ENCODE data around the gene CD180. TPM values are rescaled to one million over a fixed set of nuclear protein-coding genes. Genes with fewer than 3 reads are reported as not detected.
A peak's percentile ranks its signal among the peaks of the same experiment; 100 is the strongest.

The CD180 gene
- 0.66 TPM for total RNA-seq
- polyA plus RNA-seq (ENCODE audit: insufficient read depth in 1 of 8, insufficient read length in 8 of 8, low replicate concordance in 1 of 8), result 1 to 10 TPM in 2 of 8 donors, under 1 TPM in 6; 0.76 to 1.7 (median 0.88) TPM
- long read RNA-seq, donor 1, result 0 reads
- long read RNA-seq, donor 2, result 0 reads
- long read RNA-seq, donor 3, full-length matches to known transcripts, result 1 of 1 reads
- long read RNA-seq, donor 3, partial matches to known transcripts, result 0 of 1 reads
- long read RNA-seq, donor 3, other reads (novel, unspliced or antisense), result 0 of 1 reads
- long read RNA-seq, donor 4, full-length matches to known transcripts, result 3 of 3 reads
- long read RNA-seq, donor 4, partial matches to known transcripts, result 0 of 3 reads
- long read RNA-seq, donor 4, other reads (novel, unspliced or antisense), result 0 of 3 reads
- long read RNA-seq, donor 5, full-length matches to known transcripts, result 2 of 2 reads
- long read RNA-seq, donor 5, partial matches to known transcripts, result 0 of 2 reads
- long read RNA-seq, donor 5, other reads (novel, unspliced or antisense), result 0 of 2 reads
- long read RNA-seq, donor 6, result 0 reads
- long read RNA-seq, donor 7, partial matches to known transcripts, result 0 of 1 reads
- long read RNA-seq, donor 7, other reads (novel, unspliced or antisense), result 0 of 1 reads
- long read RNA-seq, donor 8, result 0 reads
- long read RNA-seq, donor 9, result 0 reads
- long read RNA-seq, donor 10, full-length matches to known transcripts, result 2 of 2 reads
- long read RNA-seq, donor 10, partial matches to known transcripts, result 0 of 2 reads
- long read RNA-seq, donor 10, other reads (novel, unspliced or antisense), result 0 of 2 reads
- long read RNA-seq, donor 11, full-length matches to known transcripts, result 1 of 1 reads
- long read RNA-seq, donor 11, partial matches to known transcripts, result 0 of 1 reads
- long read RNA-seq, donor 11, other reads (novel, unspliced or antisense), result 0 of 1 reads

DNA sequence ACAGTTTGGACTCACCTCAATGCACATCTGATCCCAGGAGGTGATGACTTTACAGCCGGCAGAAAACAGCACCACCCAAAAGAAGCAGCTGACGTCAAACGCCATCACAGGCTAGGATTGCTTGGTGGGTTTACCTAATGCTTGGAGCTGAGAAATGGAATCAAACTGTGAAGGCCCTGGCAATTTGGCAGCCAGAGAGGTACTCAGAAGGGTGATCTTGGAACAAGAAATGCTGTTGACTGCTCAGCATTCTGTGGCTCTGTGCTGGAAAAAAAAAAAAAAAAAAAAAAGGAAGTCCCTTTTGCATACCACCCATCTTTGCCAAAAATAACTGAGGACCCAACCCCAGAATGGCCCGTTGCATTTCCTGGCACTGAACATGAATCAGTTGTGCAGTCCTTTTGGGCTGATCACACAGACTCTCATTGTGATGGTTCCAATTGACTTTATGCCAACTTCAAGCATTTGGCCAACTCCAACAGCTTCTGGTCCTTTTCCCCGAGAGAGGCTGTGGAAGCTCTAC, at the start of gene CD180:
Gene CD180, minus strand, starts transcription at position 263 of the 523 bp plus-strand sequence. Its CDS starts 158 bp downstream, at position 105.
- H3K4me3 ChIP-seq (ENCODE audit: low read length), result no peak within 1 kb of the TSS

DNA sequence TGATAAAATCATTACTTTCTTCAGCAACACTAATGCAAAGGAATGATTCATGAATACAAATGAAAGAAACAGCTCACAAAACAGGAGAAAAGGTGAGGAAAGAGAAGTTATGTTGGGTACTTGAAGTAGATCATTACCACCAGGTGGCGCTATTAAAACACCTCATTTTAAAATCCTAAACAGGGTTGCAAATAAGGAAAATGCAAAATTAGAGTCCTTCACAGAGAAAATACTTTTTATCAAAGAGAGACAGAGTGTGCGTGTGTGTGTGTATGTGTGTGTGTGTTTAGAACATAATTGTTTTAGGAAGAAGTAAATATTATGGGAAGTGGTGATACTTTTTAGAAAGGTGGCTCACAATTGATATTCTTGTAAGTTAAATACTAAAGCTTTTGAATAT, 49.5 kb upstream of the CD180 start:
- Histone ChIP-seq H3K27ac (ENCODE audit: low read length) (no peak overlapping the region), H3K27me3 (ENCODE audit: control insufficient read depth, insufficient read depth, low read length) (no peaks in the 10 kb centered on the region)
- WGBS (ENCODE audit: insufficient coverage), result no CpG with 5 or more reads among the region's 2 CpGs

More for the DNA sequence above, at the start of gene CD180:
- 33% methylated on average over 2 of the region's 5 CpGs for WGBS (ENCODE audit: insufficient coverage)
- no peak within 1 kb of the TSS for H3K27ac ChIP-seq (ENCODE audit: low read length)
- H3K4me1 ChIP-seq (ENCODE audit: control insufficient read depth, insufficient read depth, low read length), result peaks cover 19% of the 10 kb centered on the region
- H3K9me3 ChIP-seq (replicated peaks; ENCODE audit: control insufficient read depth, low read depth, low read length), result peaks cover 2% of the 10 kb centered on the region
- H3K27me3 ChIP-seq (ENCODE audit: control insufficient read depth, insufficient read depth, low read length), result no peaks in the 10 kb centered on the region
- peak; percentile 71 for DNase-seq
- H3K36me3 ChIP-seq (ENCODE audit: control insufficient read depth, insufficient read depth, low read length), result no peaks in the 10 kb centered on the region

DNA sequence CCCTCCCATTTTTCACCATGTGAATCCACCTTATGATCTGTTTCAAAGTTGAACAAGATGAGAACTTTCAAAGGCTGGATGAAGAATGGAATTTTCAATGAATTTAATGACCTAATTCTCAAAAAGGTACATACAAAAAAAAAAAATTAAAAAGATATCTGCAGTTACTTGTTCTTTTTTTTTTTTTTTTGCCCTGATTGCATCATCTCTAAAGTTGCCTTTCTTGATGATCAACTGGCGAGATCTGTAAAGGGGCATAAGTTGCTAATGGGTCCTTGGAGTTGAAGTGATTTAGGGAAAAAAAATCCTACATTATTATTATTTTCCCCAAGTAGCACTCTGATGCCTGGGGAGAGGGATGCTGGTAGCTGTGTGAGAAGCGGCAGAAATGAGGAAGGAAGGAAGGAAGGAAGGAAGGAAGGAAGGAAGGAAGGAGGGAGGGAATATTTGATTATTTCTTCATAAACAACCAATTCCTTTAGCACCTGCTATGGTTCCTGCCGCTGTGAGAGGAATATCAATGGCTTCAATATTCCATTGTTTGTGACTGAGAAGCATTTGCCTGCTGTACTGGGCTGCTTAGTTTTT, 48.8 kb upstream of the CD180 start:
- Histone ChIP-seq H3K27me3 (ENCODE audit: control insufficient read depth, insufficient read depth, low read length) (no peaks in the 10 kb centered on the region), H3K36me3 (ENCODE audit: control insufficient read depth, insufficient read depth, low read length) (no peaks in the 10 kb centered on the region), H3K4me3 (ENCODE audit: low read length) (no peak overlapping the region), H3K4me1 (ENCODE audit: control insufficient read depth, insufficient read depth, low read length) (peaks cover 23% of the 10 kb centered on the region), H3K9me3 (replicated peaks; ENCODE audit: control insufficient read depth, low read depth, low read length) (no peaks in the 10 kb centered on the region), H3K27ac (ENCODE audit: low read length) (no peak overlapping the region)
- DNase-seq, result no peak
- no CpG with 5 or more reads among the region's 3 CpGs for WGBS (ENCODE audit: insufficient coverage)

More for the DNA sequence above, 49.5 kb upstream of the CD180 start:
- Histone ChIP-seq H3K4me3 (ENCODE audit: low read length) (no peak overlapping the region), H3K36me3 (ENCODE audit: control insufficient read depth, insufficient read depth, low read length) (no peaks in the 10 kb centered on the region), H3K4me1 (ENCODE audit: control insufficient read depth, insufficient read depth, low read length) (peaks cover 23% of the 10 kb centered on the region), H3K9me3 (replicated peaks; ENCODE audit: control insufficient read depth, low read depth, low read length) (no peaks in the 10 kb centered on the region)
- DNase-seq, result peak; percentile 91

DNA sequence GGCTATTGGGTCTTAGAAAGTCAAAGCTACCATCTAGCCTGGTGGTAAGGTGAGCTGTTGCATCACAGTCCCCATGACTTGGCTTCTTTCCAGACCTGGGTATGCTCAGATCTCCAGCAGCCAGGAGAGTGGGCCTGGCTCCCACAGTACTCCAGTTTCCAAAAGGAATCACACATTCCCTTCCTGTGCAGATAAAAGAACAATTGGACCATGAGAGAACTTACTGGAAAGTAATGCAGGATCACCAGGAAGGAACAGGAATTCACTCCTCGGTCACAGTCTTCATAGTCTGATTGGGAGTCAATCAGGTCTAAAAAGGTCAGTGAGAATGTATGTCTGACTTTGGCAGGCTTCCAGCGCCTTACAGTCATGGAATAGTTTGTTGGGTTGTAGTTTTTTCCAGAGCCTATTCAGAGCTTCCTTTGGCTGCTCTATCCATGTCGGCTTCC, 47.8 kb upstream of the CD180 start:
- WGBS (ENCODE audit: insufficient coverage), result 63% methylated on average over 1 of the region's 3 CpGs
- Histone ChIP-seq H3K9me3 (replicated peaks; ENCODE audit: control insufficient read depth, low read depth, low read length) (no peaks in the 10 kb centered on the region), H3K4me3 (ENCODE audit: low read length) (no peak overlapping the region), H3K36me3 (ENCODE audit: control insufficient read depth, insufficient read depth, low read length) (no peaks in the 10 kb centered on the region), H3K27ac (ENCODE audit: low read length) (peak overlapping the region; percentile 32), H3K4me1 (ENCODE audit: control insufficient read depth, insufficient read depth, low read length) (peaks cover 23% of the 10 kb centered on the region), H3K27me3 (ENCODE audit: control insufficient read depth, insufficient read depth, low read length) (no peaks in the 10 kb centered on the region)
- DNase-seq, result peak; percentile 65

DNA sequence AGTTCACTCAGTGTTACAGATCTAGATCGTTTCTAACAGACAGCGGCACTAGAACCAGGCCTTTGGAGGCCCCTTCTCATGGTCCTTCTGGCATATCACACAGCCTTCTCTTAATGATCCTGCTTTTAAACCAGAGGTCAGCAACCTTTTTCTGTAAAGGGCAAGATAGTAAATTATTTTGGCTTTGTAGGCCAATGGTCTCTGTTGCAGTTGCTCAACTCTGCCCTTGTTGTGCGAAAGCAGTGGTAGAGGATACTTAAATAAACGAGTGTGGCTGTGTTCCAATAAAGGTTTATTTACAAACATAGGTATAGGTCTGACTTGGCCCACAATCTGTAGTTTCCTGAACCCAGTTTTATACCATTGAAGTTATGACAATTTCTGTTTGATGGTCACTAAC, 47.3 kb upstream of the CD180 start:
- 100% methylated on average over 3 of the region's 4 CpGs for WGBS (ENCODE audit: insufficient coverage)
- Histone ChIP-seq H3K27ac (ENCODE audit: low read length) (peak overlapping the region; percentile 32), H3K4me1 (ENCODE audit: control insufficient read depth, insufficient read depth, low read length) (peaks cover 21% of the 10 kb centered on the region), H3K36me3 (ENCODE audit: control insufficient read depth, insufficient read depth, low read length) (no peaks in the 10 kb centered on the region), H3K4me3 (ENCODE audit: low read length) (no peak overlapping the region), H3K9me3 (replicated peaks; ENCODE audit: control insufficient read depth, low read depth, low read length) (no peaks in the 10 kb centered on the region), H3K27me3 (ENCODE audit: control insufficient read depth, insufficient read depth, low read length) (no peaks in the 10 kb centered on the region)
- no peak for DNase-seq

DNA sequence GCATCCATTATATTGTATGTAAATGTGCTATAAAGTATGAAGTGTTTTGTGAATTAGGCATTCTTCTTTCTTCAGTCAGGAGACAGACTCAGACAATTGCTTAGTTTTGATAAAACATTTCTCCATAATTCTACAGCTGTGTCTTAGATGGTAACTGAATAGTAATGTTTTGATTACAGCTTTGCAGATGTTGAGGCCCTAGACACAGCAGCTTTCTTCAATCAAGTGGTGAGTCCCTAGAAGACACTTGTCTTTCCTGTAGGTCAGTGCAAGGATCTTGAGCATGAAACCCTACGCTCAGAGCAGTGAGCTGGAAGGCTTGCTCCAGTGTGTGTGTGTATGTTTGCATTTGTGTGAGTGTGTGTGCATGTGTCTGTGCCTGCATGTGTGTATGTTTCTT, 46.8 kb upstream of the CD180 start:
- Histone ChIP-seq H3K27ac (ENCODE audit: low read length) (no peak overlapping the region), H3K4me3 (ENCODE audit: low read length) (no peak overlapping the region), H3K4me1 (ENCODE audit: control insufficient read depth, insufficient read depth, low read length) (peaks cover 16% of the 10 kb centered on the region), H3K9me3 (replicated peaks; ENCODE audit: control insufficient read depth, low read depth, low read length) (no peaks in the 10 kb centered on the region), H3K27me3 (ENCODE audit: control insufficient read depth, insufficient read depth, low read length) (no peaks in the 10 kb centered on the region), H3K36me3 (ENCODE audit: control insufficient read depth, insufficient read depth, low read length) (no peaks in the 10 kb centered on the region)
- peak; percentile 59 for DNase-seq
- WGBS (ENCODE audit: insufficient coverage), result no CpG with 5 or more reads among the region's 1 CpG

DNA sequence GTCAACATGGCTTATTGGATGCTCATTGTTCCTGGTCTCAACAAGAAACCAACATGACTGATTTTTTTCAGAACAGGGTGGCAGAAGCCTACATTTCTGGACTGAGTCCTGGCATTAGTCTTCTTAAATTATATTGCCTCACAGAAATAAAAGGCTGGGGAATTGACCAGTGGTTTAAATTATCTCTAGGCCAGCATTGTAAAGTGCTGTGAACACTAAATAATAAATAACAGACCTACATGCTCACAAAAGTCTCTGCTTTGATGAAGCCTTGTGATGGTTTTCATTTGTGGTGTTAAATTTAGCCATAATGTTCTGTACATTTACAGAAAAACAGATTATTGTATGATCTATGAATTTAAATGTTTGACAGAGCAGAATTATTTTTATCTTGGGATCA, 44.7 kb upstream of the CD180 start:
- H3K9me3 ChIP-seq (replicated peaks; ENCODE audit: control insufficient read depth, low read depth, low read length), result no peaks in the 10 kb centered on the region
- H3K4me3 ChIP-seq (ENCODE audit: low read length), result no peak overlapping the region
- H3K4me1 ChIP-seq (ENCODE audit: control insufficient read depth, insufficient read depth, low read length), result peaks cover 14% of the 10 kb centered on the region
- no peak overlapping the region for H3K27ac ChIP-seq (ENCODE audit: low read length)
- no peak for DNase-seq
- H3K36me3 ChIP-seq (ENCODE audit: control insufficient read depth, insufficient read depth, low read length), result no peaks in the 10 kb centered on the region
- H3K27me3 ChIP-seq (ENCODE audit: control insufficient read depth, insufficient read depth, low read length), result no peaks in the 10 kb centered on the region

DNA sequence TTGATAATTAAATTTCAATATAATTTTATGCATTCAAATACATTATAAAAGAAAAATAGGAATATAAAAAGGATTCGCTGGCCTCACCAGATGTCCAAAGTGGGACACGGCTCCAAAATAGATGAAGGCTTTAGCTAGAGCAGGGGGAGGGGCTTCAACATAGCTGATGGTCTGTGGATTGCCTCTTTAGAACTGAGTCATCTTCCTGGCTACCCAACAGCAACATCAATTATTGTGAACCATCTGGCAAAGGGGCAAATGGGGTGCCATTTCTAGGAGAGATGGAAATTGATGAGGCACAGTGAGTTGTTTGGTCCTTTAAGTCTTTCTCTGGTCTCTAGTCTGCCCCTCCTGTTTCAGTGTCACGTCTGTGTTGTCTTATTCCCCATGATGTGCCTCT, 44.2 kb upstream of the CD180 start:
- no peaks in the 10 kb centered on the region for H3K9me3 ChIP-seq (replicated peaks; ENCODE audit: control insufficient read depth, low read depth, low read length)
- no peak overlapping the region for H3K27ac ChIP-seq (ENCODE audit: low read length)
- H3K36me3 ChIP-seq (ENCODE audit: control insufficient read depth, insufficient read depth, low read length), result no peaks in the 10 kb centered on the region
- DNase-seq, result no peak
- no peaks in the 10 kb centered on the region for H3K27me3 ChIP-seq (ENCODE audit: control insufficient read depth, insufficient read depth, low read length)
- no CpG with 5 or more reads among the region's 3 CpGs for WGBS (ENCODE audit: insufficient coverage)
- H3K4me3 ChIP-seq (ENCODE audit: low read length), result no peak overlapping the region
- peaks cover 14% of the 10 kb centered on the region for H3K4me1 ChIP-seq (ENCODE audit: control insufficient read depth, insufficient read depth, low read length)

DNA sequence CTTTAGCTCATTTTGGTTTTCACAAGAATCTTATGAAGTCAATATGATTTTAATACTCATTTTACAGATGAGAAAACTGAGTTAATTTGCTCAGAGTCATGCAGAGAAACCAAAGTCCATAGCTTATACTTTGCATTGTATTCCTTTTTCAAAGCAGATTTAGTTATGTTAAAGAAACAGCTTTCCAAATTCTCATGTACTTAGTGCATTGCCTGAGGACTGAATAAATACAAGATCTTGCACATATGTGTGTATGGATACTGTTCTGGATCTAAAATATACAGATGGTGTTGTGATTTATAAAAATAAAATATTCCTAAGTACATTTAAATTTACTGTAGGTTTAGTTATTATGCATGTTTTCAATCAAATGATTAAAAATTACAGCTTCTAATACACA, 43.5 kb upstream of the CD180 start:
- Histone ChIP-seq H3K9me3 (replicated peaks; ENCODE audit: control insufficient read depth, low read depth, low read length) (no peaks in the 10 kb centered on the region), H3K4me1 (ENCODE audit: control insufficient read depth, insufficient read depth, low read length) (peaks cover 19% of the 10 kb centered on the region), H3K4me3 (ENCODE audit: low read length) (no peak overlapping the region), H3K36me3 (ENCODE audit: control insufficient read depth, insufficient read depth, low read length) (no peaks in the 10 kb centered on the region), H3K27me3 (ENCODE audit: control insufficient read depth, insufficient read depth, low read length) (no peaks in the 10 kb centered on the region), H3K27ac (ENCODE audit: low read length) (no peak overlapping the region)
- no peak for DNase-seq

DNA sequence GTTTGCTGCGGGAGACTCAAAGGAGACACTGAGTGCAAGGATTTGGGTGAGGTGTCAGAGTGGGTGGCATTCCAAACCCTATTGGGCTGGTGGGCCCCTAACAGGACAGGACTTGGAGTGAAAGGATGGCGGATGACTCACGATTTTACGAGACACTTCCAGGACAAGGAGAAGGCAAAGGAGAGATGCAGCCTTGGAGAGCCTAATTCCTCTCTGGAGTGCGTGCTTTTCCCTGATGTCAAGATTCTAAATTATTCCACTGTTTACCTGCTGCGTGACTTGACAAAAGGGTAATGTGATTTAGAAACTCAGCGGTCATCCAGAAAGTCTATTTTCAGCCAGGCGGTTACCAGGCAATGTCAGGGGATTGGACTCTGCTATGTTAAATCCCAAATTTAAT, 41.6 kb upstream of the CD180 start:
- no peak for DNase-seq
- Histone ChIP-seq H3K4me1 (ENCODE audit: control insufficient read depth, insufficient read depth, low read length) (peaks cover 10% of the 10 kb centered on the region), H3K36me3 (ENCODE audit: control insufficient read depth, insufficient read depth, low read length) (no peaks in the 10 kb centered on the region), H3K9me3 (replicated peaks; ENCODE audit: control insufficient read depth, low read depth, low read length) (no peaks in the 10 kb centered on the region), H3K27me3 (ENCODE audit: control insufficient read depth, insufficient read depth, low read length) (no peaks in the 10 kb centered on the region), H3K27ac (ENCODE audit: low read length) (no peak overlapping the region), H3K4me3 (ENCODE audit: low read length) (no peak overlapping the region)
- WGBS (ENCODE audit: insufficient coverage), result 60% methylated on average over 6 of the region's 8 CpGs
